T-helper 2 cell treated with Interferon-gamma antibody and Interleukin-4, amounts not matched to agents 100 ng/mL and 5 ng/mL, for 36 hours (primary cell): ENCODE measurements around the gene CAMK1G. TPM values are rescaled to one million over a fixed set of nuclear protein-coding genes. Genes with fewer than 3 reads are reported as not detected.

Source experiments
- intact Hi-C: fragments of 100-400 bp; cut with micrococcal nuclease; formaldehyde crosslinking; loops from one replicate; pipeline ENCODE4 v1.15.1; 2023
- total RNA-seq: library from RNA; stranded (reverse); gene quantifications from 2 replicates; pipeline ENCODE4 v1.2.3, GENCODE V29; 2022

CAMK1G gene
- total RNA-seq, 1 donor from 2014 or later: not detected

DNA sequence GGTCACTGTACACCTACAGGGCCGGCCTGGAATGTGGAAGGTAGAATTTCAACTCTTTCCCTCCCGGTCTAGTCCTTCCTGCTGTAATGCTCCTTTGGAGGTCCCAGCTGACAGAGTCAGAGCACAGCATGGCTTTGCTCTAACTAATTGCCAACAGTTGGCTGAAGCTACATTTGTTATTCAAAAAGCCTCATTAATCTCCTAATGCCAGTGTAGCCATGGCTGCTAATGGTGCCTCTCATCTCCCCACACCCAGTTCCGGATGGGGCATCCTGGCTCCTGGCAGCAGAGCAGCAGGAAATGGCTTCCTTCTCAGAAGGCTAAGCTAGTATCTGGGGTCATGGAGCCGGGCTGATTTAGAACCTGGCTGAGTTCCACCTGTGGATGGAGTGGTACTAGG lies 18.7 kb upstream of the CAMK1G start:
- intact Hi-C loops: loop anchor here (10.0 kb wide), 1 partner anchor 910 kb away; no protein-coding TSS in a partner anchor

DNA sequence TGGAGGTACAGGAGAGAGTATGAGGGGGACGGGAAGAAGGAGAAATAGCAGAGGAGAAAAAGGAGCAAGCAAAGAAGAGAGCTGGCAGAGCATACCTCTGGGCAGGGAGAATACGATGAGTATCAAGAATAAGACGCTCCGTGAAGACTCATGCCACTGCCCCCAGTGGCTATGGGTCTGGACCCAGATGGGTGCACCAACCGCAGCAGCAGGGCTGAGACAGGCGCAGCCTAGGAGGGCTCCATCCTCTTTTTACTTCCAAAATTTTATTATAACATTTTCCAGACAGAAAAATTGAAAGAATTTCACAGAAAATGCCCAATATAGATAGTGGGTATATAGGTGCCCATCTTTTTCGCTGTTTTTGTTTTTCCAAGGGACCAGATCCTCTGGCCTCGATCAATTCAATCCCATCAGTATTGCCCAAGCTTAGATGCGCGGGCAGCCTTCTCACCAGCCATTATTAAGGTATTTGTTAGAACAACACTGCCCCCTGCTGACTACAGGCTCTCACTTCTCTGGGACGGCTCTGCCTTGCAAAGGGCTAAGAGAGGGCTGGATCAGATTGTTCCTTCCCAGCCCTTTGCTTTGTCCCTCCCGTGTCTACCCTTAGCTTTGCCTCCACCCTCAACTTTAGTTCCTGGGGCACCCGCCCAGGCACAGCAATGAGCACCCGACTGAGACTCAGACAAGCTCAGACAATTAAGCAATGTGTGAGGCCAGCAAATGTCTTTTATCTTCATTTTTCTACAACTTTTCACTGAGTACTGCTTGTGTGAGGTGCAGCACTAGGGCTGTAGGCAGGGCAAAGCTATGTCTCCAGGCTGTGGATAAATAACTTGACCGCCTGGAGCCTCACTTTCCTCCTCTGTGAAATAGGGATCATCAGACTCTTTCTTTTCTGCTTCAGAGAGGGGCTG lies 17.5 kb upstream of the CAMK1G start:
- intact Hi-C loops: loop anchor here (2.0 to 10.0 kb wide), 2 partner anchors 363 to 911 kb away; no protein-coding TSS in a partner anchor

DNA sequence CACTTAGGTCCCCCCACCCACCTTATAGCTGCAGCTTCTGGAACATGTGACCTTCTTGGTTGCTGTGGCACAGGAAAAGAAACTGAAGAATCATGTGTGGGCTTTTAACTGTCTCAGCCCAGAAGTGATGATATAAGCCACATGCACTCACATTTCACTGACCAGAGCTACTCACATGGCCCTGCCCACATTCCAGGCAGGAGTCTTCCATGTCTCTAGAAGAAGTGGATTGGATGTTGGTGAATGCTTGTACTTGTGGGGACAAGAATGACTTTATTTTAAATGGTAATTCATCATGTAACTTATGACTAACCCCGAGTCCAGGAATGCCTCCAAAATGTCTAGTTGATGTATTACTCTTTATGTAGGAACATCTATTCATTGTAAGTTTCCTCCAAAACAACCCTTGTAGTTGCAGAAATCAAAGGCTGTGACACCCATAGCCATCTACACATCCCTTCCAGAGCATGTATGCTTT lies 15.8 kb upstream of the CAMK1G start:
- intact Hi-C loops: loop anchor here (2.0 to 10.0 kb wide), 3 partner anchors 59 to 913 kb away; no protein-coding TSS in a partner anchor

DNA sequence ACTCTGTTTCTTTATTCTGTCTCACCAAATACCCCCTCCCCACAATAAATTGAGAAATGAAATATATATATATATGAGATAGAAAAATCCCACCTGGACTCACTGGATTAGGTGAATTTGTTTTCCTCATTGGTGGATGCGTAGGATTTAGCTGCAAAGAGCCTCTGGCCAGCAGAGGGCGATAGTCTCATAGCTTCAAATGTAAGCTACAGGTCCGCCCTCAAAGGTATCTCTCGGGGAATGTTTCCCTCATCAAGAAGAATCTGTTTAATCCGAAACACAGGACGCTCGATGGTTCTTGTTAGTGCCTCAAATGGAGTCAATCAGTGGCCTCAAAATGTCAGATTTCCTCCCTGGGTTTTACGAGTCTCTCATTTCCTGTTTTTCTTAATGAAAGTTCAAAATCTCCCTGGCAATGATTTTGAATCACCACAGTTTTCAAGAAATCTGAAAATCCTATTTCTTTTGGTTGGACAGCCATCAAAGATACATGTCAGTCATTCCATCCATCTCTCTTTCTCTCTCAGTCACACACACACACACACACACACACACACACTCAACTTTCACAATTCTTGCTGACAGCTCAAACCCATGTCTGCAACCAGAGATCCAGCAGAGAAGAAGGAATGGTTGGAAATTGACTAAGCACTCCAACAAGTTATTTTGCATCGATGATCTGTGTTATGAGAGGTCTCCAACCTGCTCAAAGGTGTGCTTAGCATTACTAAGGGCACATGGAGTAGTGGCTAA lies 13.9 kb upstream of the CAMK1G start:
- intact Hi-C loops: loop anchor here (1.0 to 10.0 kb wide), 6 partner anchors 57 to 915 kb away; partner anchors contain the start of gene UTP25

DNA sequence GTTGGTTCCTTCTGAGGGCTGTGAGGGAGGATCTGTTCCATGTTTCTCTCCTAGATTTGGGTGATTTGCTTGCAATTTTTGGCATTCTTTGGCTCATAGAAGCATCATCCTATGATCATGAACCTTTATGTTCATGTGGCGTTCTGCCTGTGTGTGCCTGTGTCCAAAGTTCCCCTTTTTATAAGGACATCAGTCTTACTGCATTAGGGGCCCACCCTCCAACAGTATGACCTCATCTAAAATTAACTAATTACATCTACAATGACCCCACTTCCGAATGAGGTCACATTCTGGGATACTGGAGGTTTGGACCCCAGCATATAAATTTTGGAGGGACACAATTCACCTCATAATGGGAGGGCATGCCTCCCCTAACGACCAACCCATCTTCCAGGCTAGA lies 12.8 kb upstream of the CAMK1G start:
- intact Hi-C loops: loop anchor here (10.0 kb wide), 2 partner anchors 254 to 414 kb away; partner anchors contain the start of gene UTP25

DNA sequence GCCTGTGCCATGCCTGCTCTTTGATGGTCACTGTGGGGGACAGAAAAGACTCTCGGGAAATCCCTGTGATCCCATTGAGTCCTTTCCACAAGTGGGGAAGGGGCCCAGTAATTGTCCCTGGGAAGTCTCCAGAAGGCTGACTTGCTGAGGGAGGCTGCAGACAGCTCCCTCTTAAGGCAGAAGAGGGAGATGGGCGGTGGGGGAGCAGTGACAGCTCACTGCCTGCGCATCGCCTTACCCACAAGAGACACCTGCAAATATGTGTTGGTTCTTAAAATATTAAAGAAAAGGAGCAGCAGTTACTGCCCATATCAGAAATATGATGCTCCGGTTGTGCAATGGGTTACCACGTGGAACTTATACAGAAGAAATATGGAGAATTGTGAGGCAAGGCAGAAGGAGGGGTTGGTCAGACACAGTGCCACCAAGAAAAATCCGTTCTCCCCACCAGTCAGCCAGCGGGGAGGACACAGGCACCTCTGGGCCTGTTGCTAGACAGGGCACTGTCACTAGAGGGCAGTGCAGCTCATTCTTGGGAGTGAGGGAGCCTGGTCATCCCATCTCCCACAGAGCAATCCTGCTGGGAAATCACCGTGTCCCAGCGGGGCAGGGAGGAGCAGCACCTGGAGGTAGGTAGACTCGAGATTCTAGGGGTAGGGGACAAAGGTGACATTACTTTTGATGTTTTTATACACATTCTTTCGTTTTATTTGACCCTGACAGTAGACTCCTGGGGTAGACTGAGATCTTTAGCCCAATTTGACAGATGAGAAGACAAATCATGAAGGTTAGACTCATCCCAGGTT lies 6.9 kb upstream of the CAMK1G start:
- intact Hi-C loops: loop anchor here (1.0 to 10.0 kb wide), 4 partner anchors 117 to 408 kb away; partner anchors contain the start of gene UTP25

DNA sequence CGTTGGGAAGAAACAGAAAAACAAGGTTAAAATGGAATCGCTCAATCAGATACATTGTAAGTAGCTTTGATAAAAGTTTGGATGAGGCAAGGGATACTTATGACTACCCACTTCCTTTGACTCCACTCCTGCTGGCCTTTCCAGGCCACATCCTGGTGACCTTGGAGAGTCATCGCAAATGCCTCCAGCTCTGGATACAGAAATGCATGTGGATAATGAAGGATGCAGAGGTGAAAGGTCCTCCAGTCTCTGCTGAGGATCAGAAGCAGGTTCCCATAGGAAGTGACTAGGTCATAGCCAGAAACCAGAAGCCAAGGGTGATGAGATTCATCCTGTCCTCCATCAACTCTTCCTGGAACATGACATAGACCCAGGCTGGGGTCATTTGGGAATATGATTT lies 6.2 kb upstream of the CAMK1G start:
- intact Hi-C loops: loop anchor here (10.0 kb wide), 2 partner anchors 247 to 407 kb away; partner anchors contain the start of gene UTP25

DNA sequence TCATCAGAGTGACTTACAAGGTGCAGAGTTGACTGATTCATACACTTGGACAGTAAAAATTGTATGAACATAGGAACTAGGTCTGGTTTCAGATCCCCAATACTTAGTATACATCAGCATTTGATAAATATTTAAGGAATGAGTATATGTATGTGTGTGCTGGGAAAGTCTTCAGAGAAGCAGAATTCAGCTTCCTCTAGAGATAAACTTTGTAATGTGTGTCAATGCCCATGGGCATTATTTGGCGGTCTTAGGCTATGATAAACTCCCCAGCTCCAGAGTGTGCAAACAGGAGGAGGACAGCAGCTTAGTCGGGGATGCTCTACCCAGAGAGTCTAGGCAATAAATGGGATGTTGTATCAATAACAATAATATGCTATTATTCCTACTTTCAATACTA lies 2.9 kb upstream of the CAMK1G start:
- intact Hi-C loops: no loop called here

DNA sequence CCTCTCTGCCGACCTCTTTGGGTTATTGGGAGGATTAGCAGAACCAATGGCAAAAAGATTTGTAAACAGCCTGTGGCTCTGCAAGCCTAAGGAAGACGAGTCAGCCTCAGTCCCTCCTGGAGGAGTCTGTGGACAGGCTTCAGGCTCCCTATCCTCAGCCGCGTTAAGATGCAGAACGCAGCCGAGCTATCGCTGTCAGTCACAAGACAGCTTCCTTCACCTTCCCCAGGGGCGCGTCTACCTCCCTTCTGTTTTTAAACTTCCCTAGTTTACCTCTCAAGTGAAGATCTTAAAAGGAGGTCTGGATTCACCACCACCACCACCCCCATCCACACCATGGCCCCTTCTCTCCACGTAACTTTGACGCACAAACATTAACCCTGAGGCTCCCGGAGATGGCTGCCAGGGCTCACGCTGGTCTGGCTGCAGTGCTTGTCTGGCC lies 738 bp downstream of the CAMK1G start:
- intact Hi-C loops: no loop called here

DNA sequence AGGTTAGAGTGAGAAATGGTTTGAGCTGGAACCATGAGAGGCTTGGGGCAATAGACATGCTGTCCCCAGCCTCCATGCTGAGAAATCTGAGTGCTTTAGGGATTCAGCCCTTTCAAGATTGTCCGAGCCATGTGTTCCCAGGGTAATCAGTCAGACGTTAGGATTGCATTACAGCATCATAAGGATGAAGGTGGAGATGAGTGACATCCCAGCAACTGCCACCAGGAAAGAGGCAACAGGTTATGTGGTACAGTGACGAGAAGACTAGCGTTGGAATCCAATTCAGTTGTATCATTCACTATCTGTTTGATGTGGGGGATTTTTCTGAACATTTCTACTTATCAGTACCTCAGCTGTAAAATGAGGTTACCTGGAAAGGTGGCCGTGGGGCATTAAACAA lies 1.7 kb downstream of the CAMK1G start:
- intact Hi-C loops: no loop called here

DNA sequence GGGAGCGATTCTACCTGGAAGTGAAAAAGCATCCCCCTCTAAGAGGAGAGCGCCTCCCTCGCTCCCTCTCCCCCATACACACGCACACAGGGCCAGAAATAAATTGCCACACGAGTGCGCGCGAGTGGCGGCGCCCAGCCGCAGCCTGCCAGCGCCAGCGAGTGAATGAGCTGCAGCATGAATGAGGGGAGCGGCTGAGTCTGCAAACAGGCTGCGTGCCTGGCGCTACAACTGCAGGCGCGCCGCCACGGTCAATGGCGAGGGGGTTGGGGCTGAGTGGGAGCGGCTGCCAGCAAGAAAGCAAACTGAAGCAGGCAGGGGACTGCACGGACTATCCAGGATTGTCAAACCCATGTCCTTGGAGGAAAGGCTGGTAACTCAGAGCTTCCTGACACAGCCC lies 2.2 kb downstream of the CAMK1G start:
- intact Hi-C loops: no loop called here

DNA sequence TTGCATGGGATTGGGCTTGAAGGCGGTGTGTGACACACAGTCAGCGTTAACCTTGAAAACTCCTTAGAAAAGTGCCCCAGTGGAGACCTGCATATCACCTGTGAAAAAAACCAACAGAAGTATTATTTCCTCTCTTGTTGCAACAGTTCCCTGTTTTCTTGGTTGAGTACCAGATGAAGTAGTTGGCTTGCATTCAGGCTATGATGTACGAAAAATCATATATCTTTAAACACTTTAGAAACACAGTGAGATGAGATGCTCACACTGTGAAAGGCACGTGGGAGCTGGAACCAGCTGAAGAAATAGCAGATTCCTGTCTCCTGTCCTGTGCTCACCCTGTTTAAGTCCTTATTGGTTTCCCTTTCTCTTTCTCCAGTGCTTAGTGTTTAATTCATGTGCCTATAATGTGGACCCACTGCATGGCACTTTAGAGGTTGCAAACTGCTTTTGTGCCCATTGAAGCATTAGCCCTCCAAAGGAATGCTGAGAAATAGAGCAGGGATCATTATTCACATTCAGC lies 2.8 kb downstream of the CAMK1G start:
- intact Hi-C loops: no loop called here

DNA sequence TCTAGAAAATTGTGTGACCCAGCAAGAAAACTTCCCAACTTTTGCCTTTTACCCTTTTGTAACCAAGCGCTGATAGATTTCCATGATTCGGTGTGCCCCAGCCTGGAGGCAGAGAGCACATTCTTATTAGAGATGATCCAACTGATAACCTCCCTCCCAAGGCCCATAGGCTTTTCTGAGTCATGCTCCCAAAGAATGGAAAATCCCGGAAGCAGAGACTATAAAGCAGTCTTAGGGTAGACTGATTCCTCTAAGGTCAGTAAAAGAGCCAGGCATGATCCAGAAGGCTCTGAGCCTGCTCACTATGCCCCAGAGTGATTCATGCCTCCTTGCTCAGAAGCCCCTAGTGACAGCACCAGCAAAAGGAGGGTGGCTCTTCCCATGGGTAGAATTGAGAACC lies 4.3 kb downstream of the CAMK1G start:
- intact Hi-C loops: no loop called here

DNA sequence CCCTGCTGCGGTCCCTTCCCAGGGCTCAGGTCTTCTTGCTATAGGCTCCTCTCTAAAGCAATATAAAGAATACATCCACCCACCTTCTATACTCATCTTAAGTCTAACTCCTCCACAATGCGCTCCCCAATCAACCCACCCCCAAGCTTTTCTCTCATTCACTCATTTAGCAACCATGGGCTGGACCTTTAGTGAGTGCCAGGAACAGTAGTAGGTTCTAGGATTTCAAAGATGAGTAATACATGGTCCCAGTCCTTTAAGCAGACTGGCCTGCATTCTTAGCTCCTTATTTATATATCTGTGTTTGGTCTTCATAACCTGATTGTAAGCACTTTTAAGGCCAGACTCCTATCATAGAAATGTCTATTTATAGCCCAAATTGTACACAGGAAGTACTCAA lies 5.9 kb downstream of the CAMK1G start:
- intact Hi-C loops: no loop called here

DNA sequence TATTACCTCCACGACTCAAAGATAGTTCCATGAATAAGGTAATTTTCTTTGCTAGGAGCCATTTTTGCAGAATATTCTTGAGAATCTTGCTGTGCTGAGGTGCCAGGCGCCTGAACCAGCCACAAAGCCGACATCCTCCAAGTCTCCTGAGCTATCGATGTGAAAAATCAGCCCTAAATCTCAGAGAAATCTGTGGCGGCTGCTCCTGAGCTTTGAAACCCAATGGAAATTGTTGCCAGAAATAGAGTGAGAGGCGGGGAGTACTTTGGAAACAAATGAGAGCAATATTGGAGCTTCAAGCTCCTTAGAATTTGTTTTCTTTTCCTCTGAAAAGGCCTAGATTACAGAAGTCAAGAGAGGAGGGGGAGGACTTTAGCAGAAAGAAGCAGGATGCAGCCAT lies 6.3 kb downstream of the CAMK1G start:
- intact Hi-C loops: no loop called here

DNA sequence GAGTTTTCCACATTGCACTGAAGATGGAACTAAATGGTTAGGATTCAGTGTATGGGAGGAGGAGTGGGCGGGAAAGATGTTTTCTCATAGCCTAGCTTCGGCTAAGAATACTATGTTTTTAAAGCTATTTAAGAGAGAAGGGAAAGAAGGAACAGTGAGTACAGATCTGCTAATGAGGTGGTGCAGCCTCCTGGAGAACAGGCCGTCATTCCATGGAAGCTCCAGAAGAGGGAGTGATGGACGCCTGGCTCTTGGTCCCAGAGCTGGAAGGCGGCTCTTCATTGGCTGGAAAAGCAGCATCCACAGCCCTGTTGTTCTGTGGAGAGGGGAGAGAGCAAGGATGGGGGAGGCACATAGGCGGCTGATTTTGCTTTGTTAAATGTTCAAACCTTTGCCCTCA lies 6.9 kb downstream of the CAMK1G start:
- intact Hi-C loops: no loop called here

DNA sequence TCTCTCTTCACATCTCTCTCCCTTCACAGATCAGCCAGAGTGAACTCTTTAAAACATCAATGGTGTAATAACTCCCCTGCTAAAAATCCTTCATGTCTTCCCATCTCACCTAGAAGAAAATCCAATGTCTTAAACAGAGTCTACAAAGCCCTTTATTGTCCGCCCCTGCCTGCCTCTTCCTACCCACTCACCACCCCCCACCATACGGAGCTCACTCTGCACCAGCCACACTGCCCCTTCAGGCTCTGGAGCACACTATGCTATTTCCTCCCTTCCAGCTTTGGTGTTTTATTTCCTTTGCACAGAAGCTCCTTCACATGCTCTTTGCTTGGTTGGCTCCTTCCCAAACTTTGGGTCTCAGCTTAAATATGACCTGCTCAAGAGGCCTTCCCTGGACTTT lies 10.2 kb downstream of the CAMK1G start:
- intact Hi-C loops: no loop called here

DNA sequence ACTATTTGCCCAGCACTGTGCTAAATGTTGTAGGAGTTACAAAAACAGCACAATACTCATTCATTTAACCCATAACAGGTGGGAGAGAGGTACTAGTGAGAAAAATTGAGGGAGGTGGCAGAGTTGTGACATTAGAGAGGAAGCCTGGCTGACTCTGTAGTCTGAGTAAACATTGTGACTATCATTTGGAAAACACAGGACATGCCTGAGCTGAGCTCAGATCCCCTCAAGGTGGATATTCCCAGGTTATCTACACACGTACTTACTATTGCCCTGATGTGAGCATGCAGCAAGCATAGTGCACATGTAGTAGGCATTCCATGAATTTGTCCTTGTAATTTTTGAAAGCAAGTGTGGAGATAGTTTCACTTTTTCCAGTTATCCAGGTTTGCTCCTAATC lies 10.9 kb downstream of the CAMK1G start:
- intact Hi-C loops: no loop called here

DNA sequence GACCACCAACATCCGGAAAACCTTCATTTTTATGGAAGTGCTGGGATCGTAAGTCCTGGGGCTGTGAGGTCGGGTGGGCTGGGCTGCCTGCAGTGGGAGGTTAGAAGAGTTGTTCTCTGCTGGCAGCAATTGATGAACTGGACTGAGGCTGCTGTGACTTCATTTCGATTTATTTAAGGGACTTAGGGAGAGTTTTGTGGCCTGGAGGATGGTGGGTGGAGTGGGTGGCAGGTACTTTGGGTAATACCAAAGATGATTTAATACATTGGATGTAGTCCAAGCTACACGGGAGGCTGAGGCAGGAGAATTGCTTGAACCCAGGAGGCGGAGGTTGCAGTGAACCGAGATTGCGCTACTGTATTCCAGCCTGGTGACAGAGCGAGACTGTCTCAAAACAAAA lies 11.5 kb downstream of the CAMK1G start:
- intact Hi-C loops: no loop called here

DNA sequence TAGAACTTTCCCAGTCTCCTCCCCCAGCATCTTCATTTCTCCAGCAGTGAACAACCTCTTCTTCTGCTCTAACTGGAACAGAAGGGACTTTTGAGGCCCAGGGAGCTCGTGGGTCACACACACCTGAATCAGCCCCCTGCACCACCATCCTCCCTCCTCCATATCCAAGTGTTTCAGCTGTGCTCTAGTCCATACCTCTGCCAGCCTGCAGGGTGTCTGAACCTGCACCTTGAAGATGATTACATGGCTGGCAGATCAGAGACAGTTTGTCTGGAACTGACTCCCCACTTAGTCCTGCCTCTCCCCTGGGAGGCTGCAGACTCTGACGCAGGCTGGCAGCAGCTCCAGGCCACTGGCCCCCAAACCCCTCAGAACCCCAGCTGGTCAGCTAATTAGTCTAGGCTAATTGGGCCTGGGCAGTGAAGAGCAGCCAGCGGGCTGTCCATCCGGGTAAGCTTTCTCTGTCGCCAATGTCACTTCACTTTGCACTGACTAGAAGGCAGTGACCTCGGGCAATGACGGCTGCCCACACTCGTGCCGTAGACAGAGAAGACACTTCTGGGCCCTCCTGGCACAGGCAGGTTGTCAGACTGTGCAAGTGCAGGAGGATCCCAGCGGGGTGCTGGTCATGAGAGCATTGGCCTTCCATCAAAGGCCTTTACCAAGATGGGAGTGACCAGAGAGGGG lies 12.2 kb downstream of the CAMK1G start:
- intact Hi-C loops: no loop called here
